NCI-H1092 (cell line): ENCODE results near the gene MIGA2.
"Not testable (repeated sequence)": the region's sequence is repeated elsewhere in the genome, so short reads cannot be mapped to it uniquely, and the experiment has no call there.

ENCODE experiments used
- DNase-seq: peaks from one replicate; lab custom pipeline; 2025; lab: John Stamatoyannopoulos, UW

MIGA2 gene, protein sequence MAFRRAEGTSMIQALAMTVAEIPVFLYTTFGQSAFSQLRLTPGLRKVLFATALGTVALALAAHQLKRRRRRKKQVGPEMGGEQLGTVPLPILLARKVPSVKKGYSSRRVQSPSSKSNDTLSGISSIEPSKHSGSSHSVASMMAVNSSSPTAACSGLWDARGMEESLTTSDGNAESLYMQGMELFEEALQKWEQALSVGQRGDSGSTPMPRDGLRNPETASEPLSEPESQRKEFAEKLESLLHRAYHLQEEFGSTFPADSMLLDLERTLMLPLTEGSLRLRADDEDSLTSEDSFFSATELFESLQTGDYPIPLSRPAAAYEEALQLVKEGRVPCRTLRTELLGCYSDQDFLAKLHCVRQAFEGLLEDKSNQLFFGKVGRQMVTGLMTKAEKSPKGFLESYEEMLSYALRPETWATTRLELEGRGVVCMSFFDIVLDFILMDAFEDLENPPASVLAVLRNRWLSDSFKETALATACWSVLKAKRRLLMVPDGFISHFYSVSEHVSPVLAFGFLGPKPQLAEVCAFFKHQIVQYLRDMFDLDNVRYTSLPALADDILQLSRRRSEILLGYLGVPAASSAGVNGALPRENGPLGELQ

DNA sequence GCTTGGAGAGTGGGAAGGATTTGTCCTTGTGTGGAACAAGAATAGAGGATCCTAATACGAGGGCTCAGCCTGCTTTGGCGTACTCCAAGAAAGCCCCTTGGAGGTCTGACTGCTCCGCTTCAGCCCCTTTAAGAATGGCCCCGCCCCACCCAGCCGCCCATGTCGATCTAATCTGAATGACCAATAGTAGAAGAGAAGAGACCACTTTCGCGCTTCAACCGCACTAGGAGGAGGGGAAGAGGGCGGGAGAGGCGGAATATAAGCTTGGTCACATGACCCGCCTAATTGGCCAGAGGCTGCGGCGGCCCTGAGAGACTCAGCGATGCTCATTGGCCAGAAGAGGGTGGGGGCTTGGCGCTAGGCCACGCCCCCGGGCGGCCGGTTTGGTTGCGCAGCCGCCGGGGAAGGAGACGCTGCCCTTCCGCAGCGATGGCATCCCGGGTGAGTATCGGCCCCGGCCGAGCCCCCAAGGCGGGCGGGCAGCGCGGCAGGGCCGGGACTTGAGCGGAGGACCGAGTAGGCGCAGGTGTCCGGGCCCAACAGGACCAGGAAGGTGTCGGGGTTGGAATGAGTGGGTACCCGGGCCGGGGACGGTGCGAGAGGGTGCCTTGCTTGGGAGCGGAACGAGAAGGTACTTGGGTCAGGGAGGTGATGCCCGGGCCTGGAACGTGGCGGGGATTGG is at the start of gene MIGA2:
MIGA2 (plus strand) TSS at position 386 of the 682 bp plus-strand sequence. CDS start 3,969 bp downstream, outside the sequence.
- peak; percentile 99 for DNase-seq

DNA sequence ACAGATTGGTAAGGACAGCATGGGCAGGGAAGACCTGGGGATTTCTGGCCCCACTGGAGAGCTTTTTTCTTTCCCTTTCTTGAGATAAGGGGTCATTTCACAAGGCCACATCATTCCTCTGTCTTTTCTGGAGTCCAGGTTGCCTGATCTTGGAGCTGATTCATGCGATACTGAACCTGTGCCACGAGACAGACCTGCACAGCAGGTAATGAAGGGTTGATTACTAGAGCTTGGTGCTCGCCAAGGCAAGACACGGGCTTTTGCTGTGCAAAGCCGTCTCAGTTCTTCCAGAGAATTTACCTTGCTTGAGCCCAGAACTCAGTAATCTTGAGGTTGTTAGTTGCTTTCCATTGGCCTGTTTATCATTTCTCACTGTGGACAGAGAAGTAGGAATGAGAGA is 49.8 kb upstream of the MIGA2 start:
- no peak for DNase-seq

DNA sequence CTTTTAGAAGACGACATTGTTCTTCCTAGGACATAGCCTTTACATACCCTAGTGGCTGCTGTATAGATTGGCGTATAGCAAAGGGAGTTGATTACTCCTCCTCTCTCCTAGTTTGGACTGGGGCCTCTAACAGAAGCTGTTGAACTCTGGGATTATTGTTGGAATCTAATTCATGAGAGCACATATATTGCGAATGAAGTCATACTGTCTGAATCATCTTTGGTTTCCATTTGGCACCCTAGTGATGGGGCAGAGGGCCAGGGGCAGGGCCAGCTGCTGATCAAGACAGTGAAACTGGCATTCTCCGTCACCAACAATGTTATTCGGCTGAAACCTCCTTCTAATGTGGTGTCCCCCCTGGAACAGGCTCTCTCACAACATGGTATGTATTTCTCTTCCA is 48.6 kb upstream of the MIGA2 start:
- no peak for DNase-seq

DNA sequence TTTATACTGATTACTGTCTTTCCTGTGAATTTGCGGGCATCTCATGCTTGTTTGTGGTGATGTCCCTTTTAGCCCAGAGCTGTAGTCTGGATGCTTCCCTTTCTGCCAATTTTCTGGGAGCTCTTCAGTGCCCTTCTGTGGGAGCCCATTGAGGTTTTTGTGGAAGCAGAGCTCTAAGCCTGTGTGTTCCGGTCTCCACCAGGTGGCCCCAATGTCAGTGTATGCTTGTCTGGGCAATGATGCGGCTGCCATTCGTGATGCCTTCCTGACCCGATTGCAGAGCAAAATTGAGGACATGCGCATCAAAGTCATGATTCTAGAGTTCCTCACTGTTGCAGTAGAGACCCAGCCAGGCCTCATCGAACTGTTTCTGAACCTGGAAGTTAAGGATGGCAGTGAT is 43.4 kb upstream of the MIGA2 start:
- DNase-seq: no peak

DNA sequence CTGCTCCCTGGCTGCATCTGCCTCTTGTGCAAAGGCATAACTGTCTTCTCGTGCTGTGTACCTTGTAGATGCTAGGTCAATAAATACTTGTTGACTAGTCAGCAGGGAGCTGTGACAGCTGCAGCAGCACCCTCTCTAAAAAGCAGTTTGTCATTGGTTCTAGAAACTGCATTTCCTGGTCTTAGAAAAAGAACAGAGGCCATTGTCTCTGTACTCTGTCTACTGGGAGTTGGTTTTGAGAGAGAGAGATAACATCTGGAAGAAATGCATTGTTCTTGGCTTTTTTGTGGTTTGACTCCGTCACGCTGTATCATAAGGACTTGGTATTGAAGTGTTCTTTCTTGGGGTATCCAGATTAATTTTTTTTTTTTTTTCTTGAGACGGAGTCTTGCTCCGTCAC is 40.6 kb upstream of the MIGA2 start:
- no peak for DNase-seq

DNA sequence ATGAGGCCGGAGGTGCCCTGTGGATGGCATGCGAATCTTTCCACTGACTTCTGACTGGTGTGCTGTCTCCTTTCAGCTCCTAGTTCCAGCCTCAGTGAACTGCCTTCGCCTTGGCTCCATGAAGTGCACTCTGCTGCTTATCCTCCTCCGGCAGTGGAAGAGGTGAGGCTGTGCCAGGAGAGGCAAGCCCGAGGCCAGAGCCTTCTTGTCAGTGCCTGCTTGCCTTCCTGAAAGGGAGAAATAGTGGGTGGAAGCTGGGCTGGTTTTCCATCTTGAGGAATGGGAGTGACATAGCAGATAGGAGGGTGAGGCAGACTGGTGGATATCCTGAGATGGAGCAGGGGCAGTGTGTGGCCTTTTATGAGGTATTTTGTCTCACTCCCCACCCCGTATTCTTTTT is 38.0 kb upstream of the MIGA2 start:
- no peak for DNase-seq

DNA sequence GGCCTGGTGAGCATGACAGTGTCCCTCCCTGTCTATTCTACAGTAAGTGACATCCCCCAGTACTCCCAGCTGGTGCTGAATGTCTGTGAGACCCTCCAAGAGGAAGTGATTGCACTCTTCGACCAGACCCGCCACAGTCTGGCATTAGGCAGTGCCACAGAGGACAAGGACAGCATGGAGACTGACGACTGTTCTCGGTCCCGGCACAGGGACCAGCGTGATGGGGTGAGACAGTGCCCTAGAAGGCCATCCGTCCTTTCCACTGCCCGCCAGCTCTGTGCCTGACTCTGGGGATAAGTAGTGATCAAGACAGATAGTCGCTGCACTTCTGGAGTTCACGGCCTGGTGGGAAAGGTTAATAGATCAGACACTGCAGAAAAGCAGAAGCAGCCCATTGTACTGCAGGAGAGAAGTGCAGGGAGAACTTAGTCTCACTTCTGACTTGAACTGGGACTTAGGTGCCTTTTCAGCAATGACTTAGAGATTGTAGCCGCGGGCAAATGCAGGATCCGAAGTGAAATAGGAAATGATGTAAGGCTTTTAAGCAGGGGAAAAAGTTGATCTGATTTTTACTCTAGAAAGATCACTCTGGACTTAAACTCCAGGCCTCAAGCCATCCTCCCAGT is 36.7 kb upstream of the MIGA2 start:
- DNase-seq: no peak

DNA sequence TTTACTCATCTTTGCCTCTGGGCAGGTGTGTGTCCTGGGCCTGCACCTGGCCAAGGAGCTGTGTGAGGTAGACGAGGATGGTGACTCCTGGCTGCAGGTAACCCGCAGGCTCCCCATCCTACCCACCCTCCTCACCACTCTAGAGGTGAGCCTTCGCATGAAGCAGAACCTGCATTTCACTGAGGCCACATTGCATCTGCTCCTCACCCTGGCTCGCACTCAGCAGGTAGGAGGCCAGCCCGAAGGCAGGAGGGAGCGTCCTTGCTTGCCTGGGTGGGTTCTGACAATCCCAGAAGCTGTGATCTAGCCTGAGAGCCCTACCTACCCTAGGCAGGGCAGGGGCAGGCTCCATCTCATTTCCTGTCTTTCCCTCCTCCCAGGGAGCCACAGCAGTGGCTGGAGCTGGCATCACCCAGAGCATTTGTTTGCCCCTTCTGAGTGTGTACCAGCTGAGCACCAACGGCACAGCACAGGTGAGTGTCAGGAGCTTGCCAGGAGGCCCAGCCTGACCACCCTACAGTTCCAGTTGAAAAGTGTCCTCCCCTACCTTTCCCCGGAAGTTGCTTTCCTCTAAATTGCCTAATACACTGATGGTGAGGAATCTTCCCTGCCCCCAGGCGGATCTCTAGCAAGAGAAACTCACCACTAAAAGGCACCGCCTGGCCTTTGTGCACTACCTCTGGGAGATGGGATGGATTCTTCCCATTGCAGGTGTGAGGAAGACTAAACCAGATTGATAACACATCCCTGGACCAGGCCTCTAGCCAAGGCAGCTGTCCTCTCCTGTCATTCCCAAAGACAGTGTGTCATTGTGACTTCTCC is 34.7 kb upstream of the MIGA2 start:
- no peak for DNase-seq

DNA sequence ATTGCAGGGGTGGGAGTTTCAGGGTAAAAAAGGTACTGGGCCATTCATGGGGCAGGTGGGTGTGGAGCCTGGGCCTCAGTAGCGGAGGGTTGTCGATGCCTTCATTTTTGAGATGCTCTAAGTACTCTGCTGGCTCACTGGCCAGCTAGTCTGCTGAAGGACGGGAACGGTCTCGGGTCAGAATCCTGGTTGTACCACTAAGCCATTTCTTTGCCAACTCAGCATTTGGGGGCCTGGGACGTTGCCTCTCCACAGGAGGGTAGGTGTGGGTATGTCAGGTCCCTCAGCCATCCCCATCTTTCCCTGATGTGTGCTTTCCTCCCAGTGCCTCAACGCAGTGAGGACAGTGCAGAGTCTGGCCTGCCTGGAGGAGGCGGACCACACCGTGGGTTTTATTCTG is 33.4 kb upstream of the MIGA2 start:
- no peak for DNase-seq

DNA sequence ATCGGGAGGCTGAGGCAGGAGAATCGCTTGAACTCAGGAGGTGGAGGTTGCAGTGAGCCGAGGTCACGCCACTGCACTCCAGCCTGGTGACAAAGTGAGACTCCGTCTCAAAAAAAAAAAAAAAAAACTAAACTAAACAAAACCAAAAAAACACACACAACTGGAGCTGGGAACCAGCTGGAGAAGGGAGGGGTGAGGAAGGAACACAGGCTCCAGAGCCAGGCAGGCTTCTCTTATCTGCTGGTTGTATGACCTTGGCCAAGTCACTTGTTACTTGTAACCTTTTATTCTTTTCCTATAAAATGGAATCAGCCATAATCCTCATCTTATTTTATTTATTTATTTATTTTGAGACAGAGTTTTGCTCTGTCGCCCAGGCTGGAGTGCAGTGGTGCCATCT is 32.3 kb upstream of the MIGA2 start:
- DNase-seq: not testable (repeated sequence)

DNA sequence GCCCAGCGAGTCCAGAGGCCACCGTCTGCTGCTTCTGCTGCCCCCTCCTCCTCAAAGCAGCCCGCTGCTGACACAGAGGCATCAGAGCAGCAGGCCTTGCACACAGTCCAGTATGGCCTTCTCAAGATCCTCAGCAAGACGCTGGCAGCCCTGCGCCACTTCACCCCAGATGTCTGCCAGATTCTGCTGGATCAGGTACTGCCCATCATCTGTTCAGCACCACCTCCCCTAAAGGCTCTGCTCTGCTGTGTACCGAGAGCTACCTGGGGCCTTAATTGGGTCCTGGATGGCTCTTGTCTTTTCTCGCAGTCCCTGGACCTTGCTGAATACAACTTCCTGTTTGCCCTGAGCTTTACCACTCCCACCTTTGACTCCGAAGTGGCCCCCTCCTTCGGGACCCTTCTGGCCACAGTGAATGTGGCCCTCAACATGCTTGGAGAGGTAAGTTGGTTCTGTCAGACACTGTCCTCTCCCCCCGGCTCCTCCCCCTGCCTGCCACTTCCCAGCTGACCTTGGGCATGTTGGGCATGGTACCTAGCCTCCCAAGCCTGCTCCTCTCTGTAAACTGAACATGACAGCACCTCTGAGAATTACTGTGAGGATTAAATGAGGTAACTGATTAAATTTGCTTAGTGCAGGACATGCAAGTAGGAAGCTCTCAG is 31.0 kb upstream of the MIGA2 start:
- no peak for DNase-seq

DNA sequence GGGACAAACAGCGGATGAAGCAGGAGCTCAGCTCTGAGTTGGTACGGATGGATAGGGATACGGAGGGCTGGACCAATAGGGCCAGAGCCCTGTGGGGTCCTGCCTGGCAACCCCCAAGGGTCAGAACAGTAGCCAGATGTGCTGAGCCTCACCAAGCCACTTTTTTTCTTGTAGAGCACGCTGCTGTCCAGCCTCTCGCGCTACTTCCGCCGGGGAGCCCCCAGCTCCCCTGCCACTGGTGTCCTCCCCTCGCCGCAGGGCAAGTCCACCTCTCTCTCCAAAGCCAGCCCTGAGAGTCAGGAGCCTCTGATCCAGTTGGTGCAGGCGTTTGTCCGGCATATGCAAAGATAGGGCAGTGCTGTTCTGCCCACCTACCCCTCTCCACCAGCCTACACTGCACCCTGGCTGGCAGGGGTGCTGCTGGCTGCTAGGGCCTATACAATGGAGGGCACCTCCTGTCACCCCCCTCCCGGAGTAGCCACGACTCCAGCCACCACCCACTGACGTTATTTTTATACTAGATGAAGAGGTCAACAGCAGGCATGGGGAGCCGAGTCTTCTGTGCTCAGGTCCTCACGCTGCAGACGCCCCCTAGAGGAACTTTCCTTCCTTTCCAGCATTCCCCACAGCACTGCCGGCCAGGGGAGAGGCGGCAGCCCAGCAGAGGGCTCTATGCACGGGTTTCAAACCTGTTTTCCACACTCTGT is 29.9 kb upstream of the MIGA2 start:
- DNase-seq: peak; percentile 42

DNA sequence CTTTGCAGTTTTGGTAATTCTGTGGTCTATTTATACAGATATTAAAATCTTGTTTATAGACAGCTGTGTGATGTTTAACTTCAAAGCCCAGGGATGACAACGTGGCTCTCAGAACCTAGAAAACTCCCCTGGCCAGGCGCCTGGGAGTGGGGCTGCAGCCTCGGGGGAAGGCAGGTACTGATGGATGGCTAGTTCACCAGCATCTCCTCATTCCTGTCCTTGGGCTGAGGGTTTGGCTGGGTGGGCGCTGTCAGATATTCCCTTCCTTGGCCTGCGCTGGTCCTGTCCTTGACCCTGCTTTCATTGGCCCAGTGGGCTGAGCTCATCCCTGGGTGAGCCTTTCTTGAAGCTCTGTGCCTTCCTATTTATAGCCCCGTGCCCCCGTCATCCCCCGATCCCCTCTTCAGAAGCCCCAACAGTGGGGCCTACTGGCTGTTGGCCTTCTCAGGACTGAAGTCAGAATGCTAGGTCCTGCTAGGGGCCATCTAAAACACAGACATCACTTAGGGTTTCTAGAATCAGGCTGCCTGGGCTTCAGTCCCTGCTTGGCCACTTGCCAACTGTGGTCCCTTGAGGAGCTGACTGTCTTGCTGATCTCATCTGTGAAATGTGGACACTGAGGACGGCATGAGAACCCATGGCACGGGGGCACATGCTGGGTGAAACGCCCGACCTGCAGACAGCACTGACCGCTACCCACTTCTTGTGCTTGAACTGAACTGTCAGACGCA is 29.2 kb upstream of the MIGA2 start:
- no peak for DNase-seq

DNA sequence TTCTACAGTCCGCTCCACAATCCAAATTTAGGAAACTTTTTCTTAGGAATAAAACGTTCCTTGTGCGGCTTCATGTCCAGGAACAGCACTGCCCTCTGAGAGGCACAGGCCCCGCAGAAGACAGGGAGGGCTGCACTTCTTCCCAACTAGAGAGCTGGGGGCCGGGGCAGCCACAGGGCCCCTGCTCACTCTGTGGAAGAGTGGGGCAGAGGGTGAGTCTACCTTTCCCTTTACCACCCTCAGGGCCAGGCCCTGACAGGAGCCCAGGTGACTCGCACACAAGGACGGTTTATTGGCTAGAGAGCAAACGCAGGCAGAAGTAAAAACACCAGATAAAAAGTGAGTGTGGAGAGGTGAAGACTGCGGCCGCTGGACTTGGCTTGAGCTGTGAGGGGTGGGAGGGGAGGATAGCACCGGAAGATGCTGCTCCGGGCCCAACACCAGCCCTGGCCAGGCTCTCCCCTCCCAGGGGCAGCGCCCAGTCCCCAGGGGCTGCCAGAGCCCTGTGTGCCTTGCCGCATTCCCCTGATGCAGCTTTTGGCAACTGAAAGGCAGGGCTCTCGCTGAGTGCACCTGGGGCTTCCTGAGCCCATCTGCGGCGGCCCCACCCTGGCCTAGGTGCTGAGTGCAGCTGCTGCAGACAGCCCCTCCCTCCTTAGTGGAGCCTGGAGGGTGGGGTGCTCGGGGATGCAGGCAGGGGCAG is 28.5 kb upstream of the MIGA2 start:
- DNase-seq: no peak

DNA sequence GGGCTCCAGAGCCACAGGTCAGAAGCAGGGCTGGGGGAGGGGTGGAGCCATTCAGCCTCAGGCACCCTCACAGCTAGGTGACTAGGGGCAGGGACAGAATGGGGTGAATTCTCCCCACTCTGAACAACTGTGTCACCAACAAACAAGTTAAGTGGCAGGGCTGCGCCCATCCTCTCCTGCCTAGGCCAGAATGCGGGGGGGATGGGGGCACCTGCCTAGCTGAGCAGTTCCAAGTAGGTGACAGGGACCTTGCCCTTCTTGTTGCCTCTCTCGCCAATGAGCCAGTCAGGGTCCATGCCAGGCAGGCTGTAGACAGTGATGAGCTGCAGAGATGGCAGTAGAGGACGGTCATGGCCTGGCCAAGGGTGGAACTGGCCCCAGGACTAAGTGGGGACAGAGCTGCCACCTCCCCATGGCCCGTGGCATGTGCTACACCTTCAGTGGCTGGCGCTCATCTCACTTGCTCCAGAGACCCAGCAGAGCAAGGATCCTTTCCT is 27.9 kb upstream of the MIGA2 start:
- no peak for DNase-seq

DNA sequence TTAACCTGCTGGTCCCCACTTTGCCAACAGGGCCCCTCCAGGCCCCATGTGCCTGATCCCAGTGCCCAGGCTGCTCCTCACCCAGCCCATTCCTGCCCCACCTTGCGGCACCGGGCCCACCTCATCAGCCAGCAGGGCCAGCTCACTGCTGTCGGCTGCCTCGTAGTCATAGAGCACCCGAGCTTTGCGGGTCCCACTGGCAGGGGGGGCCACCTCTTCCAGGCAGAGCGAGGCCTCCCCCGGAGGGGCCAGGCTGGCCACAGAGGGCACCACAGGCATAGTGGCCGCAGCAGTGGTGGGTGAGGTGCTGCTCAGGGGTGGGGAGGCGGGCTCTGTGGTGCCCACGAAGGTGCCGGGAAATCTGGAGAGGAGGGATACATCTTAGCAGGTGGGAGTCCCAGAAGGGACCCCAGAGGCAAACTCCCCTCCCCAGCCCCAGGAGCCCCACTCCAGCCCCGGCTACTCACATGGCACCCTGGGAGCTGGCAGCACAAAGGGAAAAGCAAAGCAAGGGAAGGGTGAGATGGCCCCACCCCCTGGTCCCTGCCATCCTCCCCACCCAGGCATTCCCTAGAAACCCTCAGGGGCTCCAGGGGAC is 27.3 kb upstream of the MIGA2 start:
- no peak for DNase-seq

DNA sequence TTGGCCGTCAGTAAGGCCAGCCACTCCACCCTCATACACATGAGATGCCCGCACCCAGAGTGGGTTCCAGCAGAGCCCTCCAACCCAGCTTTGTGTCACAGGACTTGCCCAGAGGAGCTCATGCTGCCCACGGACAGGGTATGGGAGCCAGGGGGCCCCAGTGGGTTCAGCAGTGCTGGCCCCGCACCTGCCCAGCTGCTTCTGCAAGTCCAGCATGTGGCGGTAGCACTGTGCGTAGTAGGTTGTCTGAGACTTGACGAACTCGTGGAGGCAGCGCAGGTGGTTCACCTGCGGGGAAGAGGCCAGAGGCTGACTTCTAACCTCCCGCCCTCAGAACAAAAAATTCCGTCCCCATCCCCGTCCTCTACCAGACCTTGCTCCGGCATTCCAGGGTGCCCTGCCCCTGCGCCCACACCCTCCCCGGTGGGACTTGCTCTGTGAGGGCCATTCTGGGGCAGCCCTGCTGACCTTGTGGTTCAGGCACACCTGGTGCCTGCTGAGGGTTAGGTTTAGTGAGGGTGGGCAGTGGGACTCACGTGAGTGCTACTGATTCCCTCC is 26.8 kb upstream of the MIGA2 start:
- no peak for DNase-seq

DNA sequence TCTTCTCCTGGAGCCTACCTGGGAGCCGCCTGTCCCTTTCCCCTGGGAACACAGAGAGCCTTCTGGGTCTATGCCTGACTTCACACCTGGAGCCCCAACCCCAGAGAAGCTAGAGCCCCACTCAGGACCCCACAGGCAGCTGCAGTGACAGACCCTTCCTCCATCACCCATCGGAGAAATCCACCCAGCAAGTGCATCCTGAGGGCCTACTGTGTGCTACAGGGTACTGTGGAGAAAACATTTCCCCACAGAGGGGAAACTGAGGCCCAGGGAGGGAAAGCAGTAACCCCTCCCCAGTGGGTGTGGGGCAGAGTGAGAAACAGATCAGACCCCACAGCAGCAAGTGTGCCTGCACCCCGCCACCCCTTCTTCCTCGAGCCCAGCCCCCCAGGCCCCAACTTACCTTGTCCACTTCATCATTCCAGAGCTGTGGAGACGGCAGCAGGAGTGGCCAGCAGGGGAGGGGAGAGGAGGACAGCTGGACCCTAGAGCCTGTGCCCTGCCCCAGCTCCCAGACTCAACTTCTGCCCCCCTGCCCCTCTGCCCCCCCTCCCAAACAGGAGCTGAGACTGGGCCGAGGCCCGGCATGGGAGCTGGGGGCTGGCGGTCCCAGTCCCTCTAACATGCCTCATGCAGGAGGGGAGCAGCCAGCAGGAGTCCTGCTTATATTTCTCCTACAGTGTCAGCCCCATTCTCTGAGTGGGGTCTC is 26.0 kb upstream of the MIGA2 start:
- no peak for DNase-seq
